ENCODE data around the gene LMNTD2.

The LMNTD2 gene

GRCh38 chr11:553083-553987, 7.2 kb downstream of the LMNTD2 start:
- WGBS, 2 experiments, result 90 to 91% methylated on average over 27 of the region's 27 CpGs
- Histone ChIP-seq H3K4me3 (ENCODE audit: insufficient read depth, low read depth, low read length) (no peak overlapping the region), H3K36me3 (ENCODE audit: control insufficient read depth, insufficient read depth, low read length) (no peaks in the 10 kb centered on the region), H3K9me3 (ENCODE audit: control insufficient read depth, low read length) (no peaks in the 10 kb centered on the region), H3K27me3 (ENCODE audit: control insufficient read depth, insufficient read depth, low read length, poor library complexity, severe bottlenecking) (peaks cover 42% of the 10 kb centered on the region), H3K27ac (ENCODE audit: insufficient read depth, low read depth, low read length, poor library complexity, severe bottlenecking) (no peak overlapping the region), H3K4me1 (ENCODE audit: control insufficient read depth, insufficient read depth, low read length) (peaks cover 4% of the 10 kb centered on the region)

GRCh38 chr11:551596-551995, 8.9 kb downstream of the LMNTD2 start:
- H3K36me3 ChIP-seq (ENCODE audit: control insufficient read depth, insufficient read depth, low read length), result no peaks in the 10 kb centered on the region
- WGBS, 2 experiments, result 89 to 90% methylated on average over 12 of the region's 12 CpGs
- H3K27ac ChIP-seq (ENCODE audit: insufficient read depth, low read depth, low read length, poor library complexity, severe bottlenecking), result no peak overlapping the region
- no peak overlapping the region for H3K4me3 ChIP-seq (ENCODE audit: insufficient read depth, low read depth, low read length)
- H3K27me3 ChIP-seq (ENCODE audit: control insufficient read depth, insufficient read depth, low read length, poor library complexity, severe bottlenecking), result peaks cover 25% of the 10 kb centered on the region
- H3K4me1 ChIP-seq (ENCODE audit: control insufficient read depth, insufficient read depth, low read length), result peaks cover 4% of the 10 kb centered on the region
- no peaks in the 10 kb centered on the region for H3K9me3 ChIP-seq (ENCODE audit: control insufficient read depth, low read length)

- 90 to 92% methylated on average over 16 of the region's 16 CpGs for WGBS, 2 experiments
These were observed 9.4 kb downstream of the LMNTD2 start for GRCh38 chr11:551131-551530.

GRCh38 chr11:550746-551085, 9.8 kb downstream of the LMNTD2 start:
- H3K9me3 ChIP-seq (ENCODE audit: control insufficient read depth, low read length), result no peaks in the 10 kb centered on the region
- 87 to 91% methylated on average over 4 to 5 of the region's 5 CpGs for WGBS, 2 experiments
- no peak overlapping the region for H3K27ac ChIP-seq (ENCODE audit: insufficient read depth, low read depth, low read length, poor library complexity, severe bottlenecking)
- no peaks in the 10 kb centered on the region for H3K36me3 ChIP-seq (ENCODE audit: control insufficient read depth, insufficient read depth, low read length)
- no peak overlapping the region for H3K4me3 ChIP-seq (ENCODE audit: insufficient read depth, low read depth, low read length)
- peaks cover 16% of the 10 kb centered on the region for H3K27me3 ChIP-seq (ENCODE audit: control insufficient read depth, insufficient read depth, low read length, poor library complexity, severe bottlenecking)
- peaks cover 4% of the 10 kb centered on the region for H3K4me1 ChIP-seq (ENCODE audit: control insufficient read depth, insufficient read depth, low read length)

More at GRCh38 chr11:551131-551530, 9.4 kb downstream of the LMNTD2 start:
- Histone ChIP-seq H3K4me3 (ENCODE audit: insufficient read depth, low read depth, low read length) (no peak overlapping the region), H3K27ac (ENCODE audit: insufficient read depth, low read depth, low read length, poor library complexity, severe bottlenecking) (no peak overlapping the region), H3K36me3 (ENCODE audit: control insufficient read depth, insufficient read depth, low read length) (no peaks in the 10 kb centered on the region), H3K9me3 (ENCODE audit: control insufficient read depth, low read length) (no peaks in the 10 kb centered on the region), H3K27me3 (ENCODE audit: control insufficient read depth, insufficient read depth, low read length, poor library complexity, severe bottlenecking) (peaks cover 20% of the 10 kb centered on the region), H3K4me1 (ENCODE audit: control insufficient read depth, insufficient read depth, low read length) (peaks cover 4% of the 10 kb centered on the region)

DNA sequence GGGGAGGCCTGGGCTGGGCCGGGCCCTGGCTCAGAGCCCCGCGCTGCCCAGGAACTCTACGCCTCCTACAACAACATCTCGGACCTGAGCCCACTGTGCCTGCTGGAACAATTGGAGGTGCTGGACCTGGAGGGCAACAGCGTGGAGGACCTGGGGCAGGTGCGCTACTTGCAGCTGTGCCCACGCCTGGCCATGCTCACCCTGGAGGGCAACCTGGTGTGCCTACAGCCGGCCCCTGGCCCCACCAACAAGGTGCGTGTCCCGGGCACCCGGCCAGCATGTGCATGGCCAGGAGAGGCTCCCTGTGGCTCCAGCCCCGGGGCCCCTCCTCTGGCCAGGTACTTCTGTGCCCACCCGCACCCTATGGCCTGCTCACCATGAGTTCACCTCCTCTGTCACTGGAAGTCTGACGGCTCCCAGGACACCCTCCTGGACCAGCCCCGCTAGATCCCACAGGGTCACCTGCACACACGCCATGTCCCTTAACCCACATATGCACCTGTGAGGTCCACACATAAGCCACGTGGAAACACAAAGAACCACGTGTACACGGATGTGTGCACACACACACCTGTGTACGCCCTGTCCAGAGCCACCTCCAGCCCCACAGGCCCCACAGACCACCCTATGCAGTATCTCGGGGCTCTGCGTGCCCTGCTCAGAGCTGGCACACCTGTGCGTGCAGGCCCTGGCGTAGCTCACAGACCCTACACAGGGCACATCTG, 10.4 kb downstream of the LMNTD2 start:
- no peaks in the 10 kb centered on the region for H3K36me3 ChIP-seq (ENCODE audit: control insufficient read depth, insufficient read depth, low read length)
- no peaks in the 10 kb centered on the region for H3K9me3 ChIP-seq (ENCODE audit: control insufficient read depth, low read length)
- no peak overlapping the region for H3K27ac ChIP-seq (ENCODE audit: insufficient read depth, low read depth, low read length, poor library complexity, severe bottlenecking)
- peaks cover 4% of the 10 kb centered on the region for H3K4me1 ChIP-seq (ENCODE audit: control insufficient read depth, insufficient read depth, low read length)
- H3K4me3 ChIP-seq (ENCODE audit: insufficient read depth, low read depth, low read length), result no peak overlapping the region
- WGBS, 2 experiments, result 94 to 95% methylated on average over 25 of the region's 25 CpGs
- H3K27me3 ChIP-seq (ENCODE audit: control insufficient read depth, insufficient read depth, low read length, poor library complexity, severe bottlenecking), result peaks cover 11% of the 10 kb centered on the region

- WGBS, 2 experiments, result 89 to 91% methylated on average over 32 of the region's 32 CpGs
- H3K4me1 ChIP-seq (ENCODE audit: control insufficient read depth, insufficient read depth, low read length), result peaks cover 4% of the 10 kb centered on the region
- H3K36me3 ChIP-seq (ENCODE audit: control insufficient read depth, insufficient read depth, low read length), result no peaks in the 10 kb centered on the region
- no peaks in the 10 kb centered on the region for H3K9me3 ChIP-seq (ENCODE audit: control insufficient read depth, low read length)
- peaks cover under 1% of the 10 kb centered on the region for H3K27me3 ChIP-seq (ENCODE audit: control insufficient read depth, insufficient read depth, low read length, poor library complexity, severe bottlenecking)
- no peak overlapping the region for H3K27ac ChIP-seq (ENCODE audit: insufficient read depth, low read depth, low read length, poor library complexity, severe bottlenecking)
- no peak overlapping the region for H3K4me3 ChIP-seq (ENCODE audit: insufficient read depth, low read depth, low read length)
These were observed 11.6 kb downstream of the LMNTD2 start for GRCh38 chr11:548700-549603.

DNA sequence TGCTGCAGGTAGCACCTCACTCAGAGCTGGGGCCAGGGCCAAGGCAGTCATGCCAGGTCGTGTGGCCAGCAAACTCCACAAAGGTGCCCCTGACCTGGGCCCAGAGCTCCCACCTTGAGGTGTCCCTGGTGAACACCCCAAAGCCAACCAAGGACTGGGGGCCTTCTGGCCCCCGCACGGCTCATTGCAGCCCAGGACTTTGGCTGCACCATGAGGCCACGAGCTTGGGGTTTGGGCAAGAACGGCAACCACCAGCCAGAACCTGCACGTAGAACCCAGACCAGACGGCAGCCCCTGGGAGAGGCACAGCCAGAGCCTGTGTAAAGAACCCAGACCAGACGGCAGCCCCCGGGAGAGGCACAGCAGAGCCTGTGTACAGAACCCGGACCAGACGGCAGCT, 15.4 kb downstream of the LMNTD2 start:
- no peaks in the 10 kb centered on the region for H3K27me3 ChIP-seq (ENCODE audit: control insufficient read depth, insufficient read depth, low read length, poor library complexity, severe bottlenecking)
- H3K27ac ChIP-seq (ENCODE audit: insufficient read depth, low read depth, low read length, poor library complexity, severe bottlenecking), result no peak overlapping the region
- WGBS, 2 experiments, result 89% methylated on average over 11 of the region's 11 CpGs

DNA sequence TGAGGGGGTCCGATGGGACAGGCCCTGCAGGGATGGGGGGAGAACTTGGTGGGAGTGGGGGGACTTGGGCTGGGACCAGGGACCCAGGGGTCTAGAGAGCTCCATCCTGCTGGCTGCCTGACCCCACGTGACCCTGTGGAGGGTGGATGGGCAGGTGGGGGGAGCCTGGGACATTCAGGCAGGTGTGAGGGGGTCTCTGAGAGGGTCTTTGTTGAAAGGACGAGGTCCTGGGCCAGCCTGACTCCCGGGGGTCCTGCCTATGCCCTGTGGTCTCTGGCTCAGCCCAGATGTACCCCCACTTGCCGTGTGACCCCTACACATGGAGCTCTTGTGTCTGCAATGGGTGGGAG, 15.7 kb downstream of the LMNTD2 start:
- WGBS, 2 experiments, result 80 to 82% methylated on average over 5 of the region's 5 CpGs
- H3K4me3 ChIP-seq (ENCODE audit: insufficient read depth, low read depth, low read length), result no peak overlapping the region
- no peak overlapping the region for H3K27ac ChIP-seq (ENCODE audit: insufficient read depth, low read depth, low read length, poor library complexity, severe bottlenecking)
- H3K36me3 ChIP-seq (ENCODE audit: control insufficient read depth, insufficient read depth, low read length), result no peaks in the 10 kb centered on the region
- H3K9me3 ChIP-seq (ENCODE audit: control insufficient read depth, low read length), result no peaks in the 10 kb centered on the region
- no peaks in the 10 kb centered on the region for H3K27me3 ChIP-seq (ENCODE audit: control insufficient read depth, insufficient read depth, low read length, poor library complexity, severe bottlenecking)
- H3K4me1 ChIP-seq (ENCODE audit: control insufficient read depth, insufficient read depth, low read length), result peaks cover 12% of the 10 kb centered on the region

More for the DNA sequence above, 15.4 kb downstream of the LMNTD2 start:
- Histone ChIP-seq H3K9me3 (ENCODE audit: control insufficient read depth, low read length) (no peaks in the 10 kb centered on the region), H3K36me3 (ENCODE audit: control insufficient read depth, insufficient read depth, low read length) (no peaks in the 10 kb centered on the region), H3K4me1 (ENCODE audit: control insufficient read depth, insufficient read depth, low read length) (peaks cover 12% of the 10 kb centered on the region), H3K4me3 (ENCODE audit: insufficient read depth, low read depth, low read length) (no peak overlapping the region)

- no peak overlapping the region for H3K27ac ChIP-seq (ENCODE audit: insufficient read depth, low read depth, low read length, poor library complexity, severe bottlenecking)
- 93 to 95% methylated on average over 18 to 19 of the region's 20 CpGs for WGBS, 2 experiments
- H3K4me1 ChIP-seq (ENCODE audit: control insufficient read depth, insufficient read depth, low read length), result peaks cover 21% of the 10 kb centered on the region
- no peaks in the 10 kb centered on the region for H3K9me3 ChIP-seq (ENCODE audit: control insufficient read depth, low read length)
- H3K27me3 ChIP-seq (ENCODE audit: control insufficient read depth, insufficient read depth, low read length, poor library complexity, severe bottlenecking), result peaks cover 24% of the 10 kb centered on the region
- H3K4me3 ChIP-seq (ENCODE audit: insufficient read depth, low read depth, low read length), result no peak overlapping the region
- no peaks in the 10 kb centered on the region for H3K36me3 ChIP-seq (ENCODE audit: control insufficient read depth, insufficient read depth, low read length)
These were observed 19.1 kb downstream of the LMNTD2 start for GRCh38 chr11:541433-541885.
